Measurements from ENCODE around the gene TRIML1.

The TRIML1 gene, protein sequence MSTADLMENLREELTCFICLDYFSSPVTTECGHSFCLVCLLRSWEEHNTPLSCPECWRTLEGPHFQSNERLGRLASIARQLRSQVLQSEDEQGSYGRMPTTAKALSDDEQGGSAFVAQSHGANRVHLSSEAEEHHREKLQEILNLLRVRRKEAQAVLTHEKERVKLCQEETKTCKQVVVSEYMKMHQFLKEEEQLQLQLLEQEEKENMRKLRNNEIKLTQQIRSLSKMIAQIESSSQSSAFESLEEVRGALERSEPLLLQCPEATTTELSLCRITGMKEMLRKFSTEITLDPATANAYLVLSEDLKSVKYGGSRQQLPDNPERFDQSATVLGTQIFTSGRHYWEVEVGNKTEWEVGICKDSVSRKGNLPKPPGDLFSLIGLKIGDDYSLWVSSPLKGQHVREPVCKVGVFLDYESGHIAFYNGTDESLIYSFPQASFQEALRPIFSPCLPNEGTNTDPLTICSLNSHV

DNA sequence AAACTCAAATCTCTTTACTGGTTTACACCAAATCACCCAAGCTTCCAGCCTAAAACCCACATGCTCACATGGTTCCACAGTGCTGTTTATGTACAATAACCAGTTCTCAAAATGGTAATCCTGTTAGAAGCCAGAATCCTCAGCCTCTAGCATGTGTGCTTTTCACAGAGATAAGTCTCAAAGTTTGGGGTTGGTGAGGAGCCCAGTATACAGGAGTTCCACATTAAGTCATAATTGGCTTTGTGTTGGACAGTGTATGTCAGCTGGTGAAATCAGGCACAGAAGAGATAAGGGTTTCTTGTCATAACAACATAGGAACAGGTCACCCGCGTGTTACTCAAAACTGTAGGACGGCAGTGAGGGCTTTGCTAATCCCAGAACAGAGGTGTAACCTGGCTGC is at the start of gene TRIML1:
Gene TRIML1, plus strand, starts transcription at position 301 of the 400 bp plus-strand sequence. CDS start 118 bp downstream, outside the sequence.
- DNase-seq: no peak

DNA sequence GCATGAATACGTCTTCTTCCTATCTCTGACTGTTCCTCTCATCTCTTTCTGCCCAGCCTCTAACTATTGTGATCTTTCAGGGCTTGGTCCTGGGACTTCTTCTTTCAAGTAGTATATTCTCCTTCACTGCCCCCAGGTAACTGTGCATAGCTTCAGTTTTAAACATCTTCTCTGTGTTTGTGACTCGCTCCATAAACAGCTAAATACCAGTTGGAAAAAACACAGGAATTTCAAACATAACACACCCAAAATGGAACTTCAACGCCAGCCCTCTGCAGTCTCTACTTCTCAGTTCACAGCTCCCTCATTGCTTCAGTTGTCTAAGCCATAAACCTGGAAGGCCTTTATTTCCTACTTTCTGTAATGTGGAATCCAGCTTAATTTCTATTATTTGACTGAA is 46.4 kb upstream of the TRIML1 start:
- no peak for DNase-seq

DNA sequence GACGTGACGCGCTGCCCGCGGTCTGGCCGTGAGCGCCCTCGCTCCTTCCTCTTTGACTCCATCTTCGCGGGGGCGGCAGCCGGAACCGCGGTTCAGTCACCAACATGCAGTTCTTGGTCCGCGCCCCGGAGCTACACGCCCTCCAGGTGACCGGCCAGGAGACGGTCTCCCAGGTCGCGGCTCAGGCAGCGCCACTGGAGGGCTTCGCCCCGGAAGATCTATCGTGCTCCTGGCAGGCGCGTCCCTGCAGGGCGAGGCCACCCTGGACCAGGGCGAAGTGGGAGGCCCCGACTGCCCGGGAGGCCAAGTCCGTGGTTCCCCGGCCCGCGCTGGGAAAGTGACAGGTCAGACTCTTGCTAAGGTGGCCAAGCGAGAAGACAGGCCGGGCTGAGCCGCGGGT is 32.8 kb upstream of the TRIML1 start:
- no peak for DNase-seq

DNA sequence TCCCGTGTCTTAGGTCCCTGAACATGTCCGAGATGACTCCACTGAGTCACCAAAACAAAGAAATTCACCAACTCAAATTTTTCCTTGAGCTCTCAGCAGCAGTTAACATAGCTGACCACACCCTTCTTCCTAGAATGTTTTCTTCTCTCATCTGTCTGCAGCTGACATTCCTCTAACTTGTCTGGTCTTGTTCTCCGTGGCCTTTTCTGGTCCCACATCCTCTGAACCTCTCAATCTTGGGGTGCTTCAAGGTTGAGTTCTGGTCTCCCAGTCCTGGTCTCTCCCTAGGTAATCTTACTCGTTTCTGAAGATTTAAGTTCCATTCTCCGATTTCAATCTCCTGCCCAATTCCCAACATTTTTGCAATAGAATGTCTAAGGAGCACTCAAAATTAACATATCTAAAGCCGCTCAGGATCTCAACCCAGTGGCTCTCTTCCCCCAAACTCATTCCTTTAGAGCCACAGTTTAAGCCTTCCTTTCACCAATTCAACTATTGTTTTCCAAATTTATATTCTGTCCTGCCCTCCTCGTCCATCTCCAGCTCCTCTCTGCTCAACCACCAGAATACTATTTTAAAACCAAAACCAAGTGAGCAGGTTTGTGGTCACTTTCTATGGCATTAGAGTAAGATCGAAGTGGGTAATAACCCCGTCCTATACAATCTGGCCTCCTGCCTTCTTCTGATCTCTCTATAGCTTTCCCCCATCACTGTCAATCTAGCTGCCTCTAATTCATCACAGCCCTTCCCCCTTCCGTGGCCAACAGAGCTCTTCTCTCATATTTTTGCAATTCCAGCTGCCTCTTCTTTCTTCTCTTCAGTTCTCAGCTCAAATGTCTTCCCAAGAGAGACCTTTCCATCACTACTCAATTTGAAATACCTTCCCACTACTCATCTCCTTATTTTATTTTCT is 31.1 kb upstream of the TRIML1 start:
- DNase-seq: no peak

DNA sequence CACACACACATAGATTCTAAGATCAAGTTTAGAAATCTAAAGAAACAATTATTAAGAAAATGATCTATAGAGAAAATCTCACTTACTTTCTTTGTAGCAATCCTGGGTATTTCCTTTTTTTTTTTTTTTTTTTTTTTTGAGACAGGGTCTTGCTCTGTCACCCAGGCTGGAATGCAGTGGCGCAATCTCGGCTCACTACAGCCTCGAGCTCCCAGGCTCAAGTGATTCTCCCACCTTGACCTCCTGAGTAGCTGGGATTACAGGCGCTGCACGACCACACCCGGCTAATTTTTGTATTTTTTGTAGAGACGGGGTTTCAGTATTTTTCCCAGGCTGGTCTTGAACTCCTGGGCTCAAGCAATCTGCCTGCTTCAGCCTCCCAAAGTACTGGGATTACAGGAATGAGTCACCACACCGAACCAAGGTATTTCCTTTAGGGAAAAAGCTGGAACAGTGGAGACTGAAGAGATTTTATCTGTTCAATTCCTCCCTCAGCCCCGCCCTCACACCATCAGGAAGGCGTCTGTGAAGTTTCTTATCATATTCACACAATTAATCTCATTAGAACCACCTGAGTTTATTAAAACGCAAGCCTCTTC is 30.0 kb upstream of the TRIML1 start, which contains the start of gene TRIML2:
Gene TRIML2, minus strand, starts transcription at position 447 of the 599 bp plus-strand sequence. CDS start 4,235 bp downstream, outside the sequence.
- DNase-seq: no peak

DNA sequence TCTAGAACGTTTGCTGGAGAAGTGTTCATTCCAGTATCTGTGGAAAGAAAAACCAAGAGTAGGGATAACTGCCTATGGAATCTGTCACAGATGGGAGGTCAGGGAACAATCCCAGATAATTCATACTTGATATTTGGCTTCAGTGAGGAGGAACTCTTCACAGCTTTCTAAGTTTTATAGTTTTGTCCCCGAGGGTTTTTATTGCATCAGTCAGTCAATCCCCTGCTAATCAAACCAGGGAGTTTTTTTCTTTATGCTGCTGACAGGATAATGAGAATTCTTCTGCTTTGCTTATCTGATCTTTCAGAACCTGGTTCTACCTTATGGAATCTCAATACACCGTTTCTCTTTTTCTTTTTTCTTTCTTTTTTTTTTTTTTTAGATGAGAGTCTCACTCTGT is 29.2 kb upstream of the TRIML1 start:
- DNase-seq: no peak

DNA sequence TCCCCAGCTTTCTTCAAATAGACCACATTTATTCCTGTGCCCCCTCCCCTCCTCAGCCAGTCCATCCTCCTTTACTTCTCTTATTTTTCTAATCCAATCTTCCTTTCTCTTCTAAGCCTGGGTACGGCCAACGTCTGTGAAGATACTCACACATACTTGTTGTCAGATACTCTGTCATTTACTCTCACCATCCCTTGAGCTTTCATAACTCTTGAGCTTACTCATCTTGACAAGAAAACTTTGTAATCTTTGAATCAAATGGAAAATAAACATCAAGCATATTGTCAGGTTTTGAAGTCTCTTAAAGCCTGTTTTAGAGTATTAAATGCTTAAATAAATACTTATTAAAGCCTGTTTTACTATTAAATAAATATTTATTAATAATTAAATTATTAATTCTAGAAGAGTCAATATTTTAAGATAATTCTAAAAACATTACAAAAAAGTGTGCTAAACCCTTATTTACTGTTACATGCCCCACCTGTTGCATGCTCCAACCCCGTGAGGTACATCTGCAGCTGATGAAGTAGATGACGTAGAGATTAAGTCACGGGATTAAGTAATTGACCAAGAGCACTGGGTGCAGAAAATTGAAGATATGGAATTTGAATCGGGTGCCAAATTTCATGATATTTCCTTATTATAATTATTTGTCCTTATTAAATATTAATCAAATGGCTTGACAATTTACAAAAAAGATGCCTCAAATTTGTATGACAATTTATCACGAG is 28.3 kb upstream of the TRIML1 start:
- DNase-seq: no peak

DNA sequence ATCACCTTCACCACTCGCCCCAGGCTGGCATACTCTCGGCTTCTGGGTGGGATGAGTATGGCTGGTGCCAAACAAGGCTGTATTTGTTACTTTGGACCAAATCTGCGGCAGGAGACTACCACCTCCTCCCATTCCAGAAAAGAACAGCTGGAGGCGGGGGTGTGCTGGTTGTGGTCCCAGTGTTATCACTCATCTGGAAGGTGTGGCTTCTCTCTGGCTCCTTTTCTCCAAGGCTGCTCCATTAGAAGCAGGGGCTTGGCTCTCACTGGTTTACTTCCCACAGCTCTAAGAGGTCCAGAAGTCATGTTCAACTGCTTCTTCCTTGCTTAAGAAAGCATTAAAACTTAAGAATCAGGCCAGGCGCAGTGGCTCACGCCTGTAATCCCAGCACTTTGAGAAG is 27.3 kb upstream of the TRIML1 start:
- no peak for DNase-seq

DNA sequence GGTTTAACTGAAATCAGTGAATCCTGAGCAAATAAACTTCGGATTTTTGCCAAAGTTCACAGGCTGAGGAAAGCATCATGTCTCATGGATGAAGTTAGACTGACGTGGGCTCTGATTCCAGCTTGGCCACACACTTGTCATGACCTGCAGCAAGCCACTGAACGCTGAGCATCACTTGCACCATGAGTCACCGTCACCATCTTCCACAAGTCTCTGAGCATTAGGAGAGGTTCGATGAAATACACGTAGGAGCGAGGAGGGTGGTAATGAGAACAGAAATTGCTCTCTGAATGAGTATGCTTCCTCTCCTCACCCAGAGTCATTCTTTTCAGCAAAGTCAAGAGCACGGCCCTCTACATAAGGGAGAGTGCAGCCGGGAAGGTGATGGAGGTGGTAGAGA is 26.1 kb upstream of the TRIML1 start:
- DNase-seq: no peak

DNA sequence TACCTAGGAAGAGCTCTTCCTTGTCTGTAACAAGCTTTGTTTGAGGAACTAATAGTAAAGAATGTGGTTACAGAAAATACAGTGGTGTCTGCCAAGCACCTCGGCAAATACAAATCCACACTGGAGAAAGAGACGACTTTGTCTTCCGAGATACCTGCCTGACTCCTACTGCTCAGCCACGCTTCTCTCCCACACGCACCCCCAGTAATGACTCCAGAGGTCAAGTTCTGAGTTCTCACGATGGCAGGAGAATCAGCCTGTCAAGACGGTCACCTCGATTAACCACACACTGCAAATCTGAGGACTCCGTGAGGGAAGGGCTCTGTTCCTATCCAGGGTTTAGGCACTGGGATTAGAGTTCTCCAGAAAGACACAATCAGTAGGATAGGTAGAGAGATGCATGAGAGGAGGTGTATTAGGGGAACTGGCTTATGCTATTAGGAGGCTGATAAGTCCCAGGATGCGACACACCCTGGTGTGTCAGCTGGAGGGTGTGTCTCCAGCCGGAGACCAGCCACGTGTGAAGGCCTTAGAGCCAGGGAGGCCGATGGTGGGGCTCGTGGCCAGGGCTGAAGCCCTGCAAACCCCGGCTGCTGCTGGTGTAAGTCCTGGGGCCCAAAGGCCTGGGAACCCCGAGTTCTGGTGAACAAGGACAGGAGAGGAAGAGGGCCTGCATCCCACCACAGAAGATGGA is 21.5 kb upstream of the TRIML1 start:
- DNase-seq: no peak

DNA sequence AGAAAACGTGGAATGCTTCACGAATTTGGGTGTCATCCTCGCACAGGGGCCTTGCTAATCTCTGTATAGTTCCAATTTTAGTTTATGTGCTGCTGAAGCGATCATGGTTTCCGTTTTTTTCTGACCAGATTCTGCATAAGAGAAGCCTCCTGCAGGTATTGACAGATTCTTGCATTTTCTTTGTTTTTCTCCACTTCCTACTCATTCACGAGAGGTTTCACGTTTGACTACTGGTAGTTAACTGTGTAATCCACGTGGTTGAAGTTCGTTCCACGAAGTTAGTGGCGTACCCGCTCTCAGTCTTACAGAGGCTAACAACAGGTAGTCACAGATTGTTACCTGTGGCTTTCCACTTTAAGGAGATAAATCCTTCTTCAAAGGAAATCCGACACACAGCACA is 17.7 kb upstream of the TRIML1 start:
- no peak for DNase-seq

DNA sequence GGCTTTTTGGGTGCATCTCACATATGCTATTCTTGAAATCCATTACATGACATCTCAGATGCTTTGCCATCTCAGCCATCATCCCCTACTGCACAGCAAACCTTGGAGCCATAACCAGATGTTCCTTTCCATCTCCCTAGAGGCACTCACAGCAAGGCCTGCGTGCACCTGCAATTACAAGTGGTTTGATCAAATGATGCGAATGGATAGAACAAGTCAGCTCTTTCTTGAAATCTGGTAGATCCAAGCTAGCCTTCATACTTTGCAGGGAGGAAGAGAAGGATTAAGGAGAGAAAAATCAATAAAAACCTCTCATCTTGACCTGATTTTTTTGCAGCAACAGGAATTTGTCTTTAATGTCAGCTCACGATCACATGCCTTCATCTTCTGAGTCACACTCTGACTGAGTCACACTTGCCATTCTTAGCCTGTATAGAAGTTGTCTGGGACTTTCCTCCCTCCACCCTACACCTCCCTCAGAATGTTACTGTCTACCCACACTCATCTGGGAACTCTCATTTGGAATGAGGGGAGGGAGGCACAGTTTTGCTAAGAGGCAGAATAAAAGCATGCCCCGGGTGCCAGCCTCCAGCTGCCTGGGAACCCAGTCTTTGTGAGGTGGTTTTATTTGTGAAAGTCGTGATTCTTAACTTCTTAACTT is 11.9 kb upstream of the TRIML1 start:
- no peak for DNase-seq

DNA sequence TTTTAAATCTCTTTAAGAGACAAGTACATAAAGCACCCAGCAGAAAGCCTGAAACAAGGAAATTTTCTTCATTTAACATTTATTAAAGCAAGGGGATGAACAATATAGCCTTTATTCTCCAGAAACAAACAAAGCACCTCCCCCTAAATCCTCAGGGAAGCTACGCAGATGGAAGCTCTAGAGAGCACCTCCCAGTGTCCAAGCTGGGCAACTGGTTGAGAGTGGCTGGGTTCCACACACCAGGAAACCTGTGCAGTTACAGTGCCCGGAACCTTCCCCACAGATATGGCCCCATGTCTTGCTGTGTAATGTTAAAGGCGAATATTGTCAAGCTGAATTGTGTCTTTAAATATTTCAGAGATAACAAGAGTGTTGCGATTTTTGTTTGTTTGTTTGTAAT is 8.9 kb upstream of the TRIML1 start:
- no peak for DNase-seq

DNA sequence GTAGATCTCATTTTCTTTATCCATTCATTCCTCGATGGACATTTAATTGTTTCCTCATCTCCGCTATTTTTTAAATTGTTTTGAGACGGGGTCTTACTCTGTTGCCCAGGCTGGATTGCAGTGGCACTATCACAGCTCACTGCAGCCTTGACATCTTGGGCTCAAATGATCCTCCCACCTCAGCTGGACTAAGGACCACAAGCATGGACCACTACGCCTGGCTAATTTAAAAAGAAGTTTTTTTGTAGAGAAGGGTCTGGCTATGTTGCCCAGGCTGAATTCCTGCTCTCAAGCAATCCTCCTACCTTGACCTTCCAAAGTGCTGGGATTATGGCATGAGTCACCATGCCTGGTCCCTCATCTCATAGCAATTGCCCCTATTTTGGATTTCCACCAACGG is 7.0 kb upstream of the TRIML1 start:
- DNase-seq: no peak

DNA sequence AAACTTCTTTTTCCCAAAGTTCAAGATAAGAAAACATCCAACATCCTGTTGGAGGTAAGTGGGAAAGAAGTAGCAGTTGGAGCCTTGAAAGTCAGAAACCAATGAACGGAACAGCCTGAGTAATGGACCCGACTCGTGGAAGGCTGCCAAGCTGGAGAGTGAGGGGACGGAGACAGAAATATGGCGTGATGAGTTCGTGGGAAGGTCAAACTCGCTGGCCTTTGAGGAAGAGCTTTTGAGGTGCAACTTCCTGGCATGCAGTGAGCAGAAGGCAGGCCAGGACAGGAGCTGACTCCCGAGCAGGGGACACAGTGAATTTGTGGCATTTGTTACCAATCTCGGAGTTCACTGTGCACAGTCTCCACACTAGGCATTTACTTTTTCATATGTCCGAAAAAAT is 1.0 kb upstream of the TRIML1 start:
- no peak for DNase-seq

DNA sequence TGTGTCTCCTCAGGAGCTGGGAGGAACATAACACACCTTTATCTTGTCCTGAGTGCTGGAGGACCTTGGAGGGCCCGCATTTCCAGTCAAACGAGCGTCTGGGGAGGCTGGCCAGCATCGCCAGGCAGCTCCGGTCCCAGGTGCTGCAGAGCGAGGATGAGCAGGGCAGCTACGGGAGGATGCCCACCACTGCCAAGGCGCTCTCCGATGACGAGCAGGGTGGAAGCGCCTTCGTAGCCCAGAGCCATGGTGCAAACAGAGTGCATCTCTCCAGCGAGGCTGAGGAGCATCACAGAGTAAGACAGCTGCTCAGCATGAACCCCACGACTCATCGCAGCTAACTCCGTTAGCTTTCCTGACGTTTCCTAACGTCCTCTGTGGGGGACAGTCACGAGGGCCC is 430 bp downstream of the TRIML1 start:
- no peak for DNase-seq

DNA sequence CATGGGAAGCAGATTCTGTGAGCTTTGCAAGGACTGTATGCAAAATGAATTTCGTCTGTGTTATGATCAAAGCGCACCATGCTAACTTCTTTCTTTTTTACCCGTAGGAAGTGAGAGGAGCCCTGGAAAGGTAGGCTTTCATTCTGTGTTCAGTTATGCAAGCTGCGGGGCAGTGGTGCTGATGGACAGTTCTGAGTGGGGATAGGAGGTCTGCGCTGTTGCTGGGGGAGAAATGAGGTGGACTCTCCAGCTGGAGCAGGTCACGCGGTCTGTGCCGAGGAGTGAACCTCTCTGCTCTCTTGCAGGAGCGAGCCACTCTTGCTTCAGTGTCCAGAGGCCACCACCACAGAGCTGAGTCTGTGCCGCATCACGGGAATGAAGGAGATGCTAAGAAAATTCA is 4.5 kb downstream of the TRIML1 start:
- no peak for DNase-seq

DNA sequence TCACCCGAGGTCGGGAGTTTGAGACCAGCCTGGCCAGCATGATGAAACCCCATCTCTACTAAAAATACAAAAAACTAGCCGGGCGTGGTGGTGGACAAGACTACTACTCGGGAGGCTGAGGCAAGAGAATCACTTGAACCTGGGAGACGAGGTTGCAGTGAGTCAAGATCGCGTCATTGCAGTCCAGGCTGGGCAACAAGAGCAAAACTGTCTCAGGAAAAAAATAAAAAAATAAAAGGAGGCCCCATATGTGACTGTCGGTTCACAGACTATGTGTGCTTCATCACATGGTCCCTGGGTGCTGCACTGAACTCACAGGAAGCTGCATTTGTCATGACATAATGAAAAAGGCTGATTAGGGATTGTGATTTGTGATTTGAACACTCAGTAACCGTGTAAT is 6.4 kb downstream of the TRIML1 start:
- no peak for DNase-seq

DNA sequence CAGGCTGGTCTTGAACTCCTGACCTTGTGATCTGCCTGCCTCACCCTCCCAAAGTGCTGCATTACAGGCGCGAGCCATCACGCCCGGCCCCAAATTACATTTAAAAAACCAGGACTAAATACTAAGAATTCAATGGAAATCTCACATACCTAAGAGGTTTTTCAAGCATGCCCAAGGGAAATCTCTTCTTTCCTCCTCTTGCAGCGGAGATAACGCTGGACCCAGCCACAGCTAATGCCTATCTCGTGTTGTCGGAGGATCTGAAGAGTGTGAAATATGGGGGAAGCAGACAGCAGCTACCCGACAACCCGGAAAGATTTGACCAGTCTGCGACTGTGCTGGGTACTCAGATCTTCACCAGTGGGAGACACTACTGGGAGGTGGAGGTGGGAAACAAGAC is 7.4 kb downstream of the TRIML1 start:
- DNase-seq: no peak

DNA sequence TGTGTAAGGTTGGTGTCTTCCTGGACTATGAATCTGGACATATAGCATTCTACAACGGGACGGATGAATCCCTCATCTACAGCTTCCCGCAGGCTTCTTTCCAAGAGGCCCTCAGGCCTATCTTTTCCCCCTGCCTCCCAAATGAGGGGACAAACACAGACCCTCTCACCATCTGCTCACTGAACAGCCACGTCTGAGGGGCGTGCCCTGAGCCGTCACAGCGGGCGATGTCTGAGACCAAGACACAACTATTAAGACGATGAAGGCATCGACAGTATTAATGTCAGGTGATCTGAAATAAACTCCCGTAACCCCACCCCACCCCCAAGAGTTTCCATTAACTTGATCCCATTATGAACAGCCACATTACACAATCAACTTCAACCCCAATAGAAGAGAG is 7.9 kb downstream of the TRIML1 start:
- DNase-seq: no peak

DNA sequence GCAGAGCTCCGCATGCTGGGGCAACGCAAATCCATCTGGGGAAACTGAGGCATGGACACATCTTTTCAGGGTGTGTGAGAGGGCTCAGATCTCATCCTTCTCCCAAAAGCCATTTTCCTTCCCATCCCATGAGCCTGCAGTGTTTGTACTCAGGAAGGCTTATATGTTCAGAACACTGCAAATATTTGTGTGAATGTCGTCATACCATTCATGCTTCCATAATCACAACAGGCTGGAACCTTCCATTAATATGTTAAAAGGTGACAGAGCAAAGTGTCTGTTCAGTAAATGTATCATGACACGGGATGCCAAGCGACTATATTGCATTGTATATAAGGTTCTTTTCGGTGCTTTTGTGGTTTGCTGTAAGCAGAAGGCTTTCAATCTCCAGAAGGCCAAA is 8.5 kb downstream of the TRIML1 start:
- no peak for DNase-seq

Data from femur (tissue), 1 donor.